HG03097 (cell line): ENCODE measurements around the gene SLC22A23.
"Not testable (repeated sequence)": the region's sequence is repeated elsewhere in the genome, so short reads cannot be mapped to it uniquely, and the experiment has no call there.

Experiments used
- ATAC-seq: cut with Tn5 transposase; IDR thresholded peaks from one replicate; pipeline ENCODE4 v1.9.1; 2021; ENCODE audit not compliant: unreplicated experiment, low FRiP score

SLC22A23 gene

GRCh38 chr6:3390698-3391097 lies 66.2 kb downstream of the SLC22A23 start:
- ATAC-seq = no peak

GRCh38 chr6:3389390-3390167 lies 67.3 kb downstream of the SLC22A23 start:
- no peak for ATAC-seq

GRCh38 chr6:3388786-3389185 lies 68.1 kb downstream of the SLC22A23 start:
- ATAC-seq = no peak

- ATAC-seq = no peak
These were observed 70.4 kb downstream of the SLC22A23 start for GRCh38 chr6:3386374-3386857.

- no peak for ATAC-seq
These were observed 71.1 kb downstream of the SLC22A23 start for GRCh38 chr6:3385660-3386151.

- ATAC-seq = not testable (repeated sequence)
These were observed 71.7 kb downstream of the SLC22A23 start for GRCh38 chr6:3385181-3385580.

- no peak for ATAC-seq
These were observed 72.4 kb downstream of the SLC22A23 start for GRCh38 chr6:3384241-3385143.

- ATAC-seq = no peak
These were observed 73.3 kb downstream of the SLC22A23 start for GRCh38 chr6:3383525-3383924.

- ATAC-seq = no peak
These were observed 74.2 kb downstream of the SLC22A23 start for GRCh38 chr6:3382326-3383279.

GRCh38 chr6:3381233-3381921 lies 75.5 kb downstream of the SLC22A23 start:
- ATAC-seq = no peak

GRCh38 chr6:3380344-3381232 lies 76.3 kb downstream of the SLC22A23 start:
- no peak for ATAC-seq

GRCh38 chr6:3379482-3380060 lies 77.3 kb downstream of the SLC22A23 start:
- no peak for ATAC-seq

GRCh38 chr6:3378808-3379207 lies 78.0 kb downstream of the SLC22A23 start:
- ATAC-seq = not testable (repeated sequence)

- ATAC-seq = not testable (repeated sequence)
These were observed 78.5 kb downstream of the SLC22A23 start for GRCh38 chr6:3378398-3378782.

GRCh38 chr6:3377536-3378397 lies 79.1 kb downstream of the SLC22A23 start:
- no peak for ATAC-seq

- no peak for ATAC-seq
These were observed 79.8 kb downstream of the SLC22A23 start for GRCh38 chr6:3376893-3377535.

- no peak for ATAC-seq
These were observed 80.8 kb downstream of the SLC22A23 start for GRCh38 chr6:3376064-3376463.
